Calu3 (cell line): Measurements from ENCODE around the gene ATP11A. TPM values are rescaled to one million over a fixed set of nuclear protein-coding genes. Genes with fewer than 3 reads are reported as not detected.

ENCODE experiments used
- BruUV-seq: library from RNA; stranded (reverse); fragments of 400-500 nt; replicated peaks from 2 replicates; lab custom pipeline; 2021; lab: Mats Ljungman, UMichigan
- CTCF ChIA-PET: fragments of 300-600 bp; sonication (Branson Sonifier 250); formaldehyde crosslinking; loops from one replicate; lab custom pipeline; 2022; ENCODE audit warnings: antibody characterized with exemption; lab: Charles Lee
- DNase-seq: peaks from one replicate; pipeline ENCODE4 v3.0.0; 2022
- H3K27ac Mint-ChIP-seq: one replicate; pipeline ENCODE4 v1.8.0; 2022; ENCODE audit warnings: mixed read lengths; ENCODE audit not compliant: unreplicated experiment
- H3K27me3 Mint-ChIP-seq: one replicate; pipeline ENCODE4 v1.8.0; 2022; ENCODE audit warnings: mixed read lengths; ENCODE audit not compliant: unreplicated experiment
- H3K36me3 Mint-ChIP-seq: one replicate; pipeline ENCODE4 v1.8.0; 2022; ENCODE audit warnings: mild to moderate bottlenecking, moderate library complexity, mixed read lengths; ENCODE audit not compliant: insufficient read depth, unreplicated experiment
- H3K4me1 Mint-ChIP-seq: one replicate; pipeline ENCODE4 v1.8.0; 2022; ENCODE audit warnings: mild to moderate bottlenecking, low read depth, mixed read lengths; ENCODE audit not compliant: unreplicated experiment
- H3K4me3 Mint-ChIP-seq: one replicate; pipeline ENCODE4 v1.8.0; 2022; ENCODE audit warnings: mild to moderate bottlenecking, low read depth, moderate library complexity, mixed read lengths; ENCODE audit not compliant: unreplicated experiment
- H3K9me3 Mint-ChIP-seq: one replicate; pipeline ENCODE4 v1.8.0; 2022; ENCODE audit warnings: low read depth, mixed read lengths; ENCODE audit not compliant: unreplicated experiment
- CTCF ChIP-seq: fragments of 200-600 bp; IDR thresholded peaks from one replicate; pipeline ENCODE4 v1.8.0; 2022; ENCODE audit warnings: antibody characterized with exemption; ENCODE audit not compliant: unreplicated experiment
- intact Hi-C: fragments of 100-400 bp; cut with micrococcal nuclease; formaldehyde crosslinking; loops from one replicate; pipeline ENCODE4 v1.10.0; 2022; ENCODE audit not compliant: unreplicated experiment
- total RNA-seq: library from RNA; stranded (reverse); gene quantifications from 2 replicates; pipeline ENCODE4 v1.2.3, GENCODE V29; 2022

Gene ATP11A
- total RNA-seq, 1 experiment from 2014 or later, result 115 TPM

DNA sequence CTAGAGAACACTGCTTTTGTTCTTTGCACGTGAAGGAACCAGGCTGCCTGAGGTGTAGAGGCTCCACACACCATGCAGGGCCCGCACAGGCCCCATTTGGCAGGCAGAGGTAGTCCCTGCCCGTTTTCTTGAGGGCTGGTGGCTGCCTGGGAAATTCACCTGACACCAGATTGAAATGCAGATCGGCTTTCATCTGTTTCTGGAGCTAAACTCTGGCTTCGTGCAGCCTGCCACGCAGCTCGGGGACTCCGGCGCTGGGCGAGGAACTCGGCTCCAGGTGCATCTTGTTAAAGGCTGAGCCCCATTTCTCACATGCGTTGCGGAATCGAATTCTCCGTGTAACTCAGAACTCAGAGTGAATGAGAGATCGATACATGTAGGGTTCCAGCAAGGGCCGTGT, 37.7 kb downstream of the ATP11A start:
- H3K27me3 Mint-ChIP-seq, result no peaks in the 10 kb centered on the region
- BruUV-seq, result no TSS peak
- intact Hi-C loops, result no loop called here
- no peaks in the 10 kb centered on the region for H3K9me3 Mint-ChIP-seq
- no peak overlapping the region for H3K27ac Mint-ChIP-seq
- DNase-seq, result no peak
- TF ChIP-seq CTCF, result no peak
- CTCF ChIA-PET, result no interaction called here
- H3K36me3 Mint-ChIP-seq, result peaks cover 9% of the 10 kb centered on the region
- no peak overlapping the region for H3K4me3 Mint-ChIP-seq
- H3K4me1 Mint-ChIP-seq, result peaks cover 23% of the 10 kb centered on the region

- no peak for DNase-seq
- Mint-ChIP-seq H3K36me3 (peaks cover 5% of the 10 kb centered on the region), H3K4me3 (no peak overlapping the region), H3K9me3 (no peaks in the 10 kb centered on the region), H3K4me1 (peaks cover 31% of the 10 kb centered on the region), H3K27ac (no peak overlapping the region), H3K27me3 (no peaks in the 10 kb centered on the region)
- no TSS peak for BruUV-seq
- intact Hi-C loops, result no loop called here
- CTCF ChIA-PET, result no interaction called here
- no peak for TF ChIP-seq CTCF
Observed at GRCh38 chr13:112728375-112729126, 38.7 kb downstream of the ATP11A start.

DNA sequence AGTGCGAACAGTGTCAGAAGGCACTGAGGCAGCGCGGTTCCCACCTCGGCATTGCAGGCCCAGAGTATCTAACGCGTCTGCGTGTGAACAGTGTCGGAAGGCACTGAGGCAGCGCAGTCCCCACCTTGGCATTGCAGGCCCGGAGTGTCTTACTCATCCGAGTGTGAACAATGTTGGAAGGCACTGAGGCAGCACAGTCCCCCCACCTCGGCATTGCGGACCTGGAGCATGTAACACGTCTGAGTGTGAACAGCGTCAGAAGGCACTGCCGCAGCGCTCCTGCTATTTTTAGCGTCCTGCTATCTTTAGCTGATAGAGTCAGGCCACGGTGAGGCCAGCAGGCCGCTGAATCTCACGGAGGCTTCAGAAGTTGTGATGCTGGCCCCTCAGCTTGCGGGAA, 39.6 kb downstream of the ATP11A start:
- intact Hi-C loops, result no loop called here
- Mint-ChIP-seq H3K4me3 (no peak overlapping the region), H3K36me3 (peaks cover 5% of the 10 kb centered on the region), H3K27ac (no peak overlapping the region), H3K4me1 (peaks cover 31% of the 10 kb centered on the region), H3K27me3 (no peaks in the 10 kb centered on the region), H3K9me3 (no peaks in the 10 kb centered on the region)
- no peak for TF ChIP-seq CTCF
- DNase-seq, result no peak
- no TSS peak for BruUV-seq
- CTCF ChIA-PET, result no interaction called here

DNA sequence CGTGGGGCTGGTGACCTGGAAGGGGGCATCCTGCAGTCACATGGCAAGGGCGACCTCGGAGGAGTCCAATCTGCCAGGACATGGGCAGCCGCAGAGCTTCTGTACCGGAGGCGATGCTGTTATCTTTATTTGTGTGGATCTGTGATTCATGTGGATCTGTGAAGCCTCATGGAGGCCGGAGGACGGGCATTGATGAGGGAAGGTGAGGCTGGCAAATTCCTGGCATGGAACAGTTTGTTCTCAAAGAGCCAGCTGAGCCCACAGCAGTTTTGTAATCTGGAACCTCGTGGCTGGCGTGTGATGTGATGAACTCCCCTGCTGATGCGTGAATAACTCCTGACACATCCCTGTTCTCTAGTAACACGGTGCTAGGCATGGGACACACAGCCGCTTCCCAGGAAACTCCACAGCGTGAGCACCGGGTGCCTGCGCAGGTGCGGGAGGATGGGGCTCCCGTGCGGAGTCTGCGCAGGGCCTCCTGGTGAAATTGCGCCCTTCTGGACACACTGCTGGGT, 40.4 kb downstream of the ATP11A start:
- no peak for DNase-seq
- H3K27ac Mint-ChIP-seq, result no peak overlapping the region
- CTCF ChIA-PET, result no interaction called here

More for the DNA sequence above, 40.4 kb downstream of the ATP11A start:
- no peaks in the 10 kb centered on the region for H3K27me3 Mint-ChIP-seq
- H3K4me1 Mint-ChIP-seq, result peaks cover 30% of the 10 kb centered on the region
- BruUV-seq, result no TSS peak
- H3K9me3 Mint-ChIP-seq, result no peaks in the 10 kb centered on the region
- H3K4me3 Mint-ChIP-seq, result no peak overlapping the region
- intact Hi-C loops, result no loop called here
- H3K36me3 Mint-ChIP-seq, result peaks cover 5% of the 10 kb centered on the region
- TF ChIP-seq CTCF, result no peak
